ENCODE data around the gene SLC24A4.

DNA sequence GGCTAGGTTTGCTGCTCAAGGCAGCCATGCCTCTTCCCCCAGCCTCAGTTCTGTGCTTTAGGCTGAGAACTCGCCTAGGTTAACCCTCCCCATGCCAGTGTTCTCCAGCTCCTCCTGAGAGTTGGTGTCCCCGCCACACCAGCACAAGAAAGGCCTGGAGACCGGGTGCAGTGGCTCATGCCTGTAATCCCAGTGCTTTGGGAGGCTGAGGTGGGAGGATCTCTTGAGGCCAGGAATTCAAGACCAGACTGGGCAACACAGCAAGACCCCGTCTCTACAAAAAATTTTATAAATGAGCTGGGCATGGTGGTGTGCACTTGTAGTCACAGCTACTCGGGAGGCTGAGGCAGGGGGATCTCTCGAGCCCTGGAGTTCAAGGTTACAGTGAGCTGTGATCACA is 200.8 kb downstream of the SLC24A4 start:
- TF ChIP-seq CTCF (conservative IDR thresholded peaks at IDR 0.05; ENCODE audit: low read length) (no peak), EZH2phosphoT487 (IDR thresholded peaks at IDR 0.05; ENCODE audit: borderline replicate concordance) (no peak)
